Fibroblast of pulmonary artery (primary cell): ENCODE measurements around the gene DMRT3.

ENCODE experiments used
- DNase-seq: peaks from one replicate; pipeline ENCODE4 v3.0.0-alpha.2; 2010; ENCODE audit warnings: low read depth
- H3K4me3 ChIP-seq: replicated peaks from 2 replicates; pipeline ENCODE4 v1.5.1; 2011; ENCODE audit warnings: low read depth, mild to moderate bottlenecking, control low read depth, low read length, moderate library complexity
- TF ChIP-seq, protein P1 (sequence below): IDR thresholded peaks from 2 replicates; pipeline ENCODE4 v1.5.1; 2011; ENCODE audit warnings: mild to moderate bottlenecking, control low read depth, low read length, inconsistent platforms; ENCODE audit errors: missing control alignments

DMRT3 gene

GRCh38 chr9:942805-943580 is 33.5 kb upstream of the DMRT3 start:
- TF ChIP-seq, protein P1, sequence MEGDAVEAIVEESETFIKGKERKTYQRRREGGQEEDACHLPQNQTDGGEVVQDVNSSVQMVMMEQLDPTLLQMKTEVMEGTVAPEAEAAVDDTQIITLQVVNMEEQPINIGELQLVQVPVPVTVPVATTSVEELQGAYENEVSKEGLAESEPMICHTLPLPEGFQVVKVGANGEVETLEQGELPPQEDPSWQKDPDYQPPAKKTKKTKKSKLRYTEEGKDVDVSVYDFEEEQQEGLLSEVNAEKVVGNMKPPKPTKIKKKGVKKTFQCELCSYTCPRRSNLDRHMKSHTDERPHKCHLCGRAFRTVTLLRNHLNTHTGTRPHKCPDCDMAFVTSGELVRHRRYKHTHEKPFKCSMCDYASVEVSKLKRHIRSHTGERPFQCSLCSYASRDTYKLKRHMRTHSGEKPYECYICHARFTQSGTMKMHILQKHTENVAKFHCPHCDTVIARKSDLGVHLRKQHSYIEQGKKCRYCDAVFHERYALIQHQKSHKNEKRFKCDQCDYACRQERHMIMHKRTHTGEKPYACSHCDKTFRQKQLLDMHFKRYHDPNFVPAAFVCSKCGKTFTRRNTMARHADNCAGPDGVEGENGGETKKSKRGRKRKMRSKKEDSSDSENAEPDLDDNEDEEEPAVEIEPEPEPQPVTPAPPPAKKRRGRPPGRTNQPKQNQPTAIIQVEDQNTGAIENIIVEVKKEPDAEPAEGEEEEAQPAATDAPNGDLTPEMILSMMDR = no peak
- DNase-seq = no peak
- H3K4me3 ChIP-seq = no peak overlapping the region

GRCh38 chr9:947985-948384 is 28.5 kb upstream of the DMRT3 start:
- H3K4me3 ChIP-seq = no peak overlapping the region
- no peak for DNase-seq
- TF ChIP-seq, protein P1 = no peak

DNA sequence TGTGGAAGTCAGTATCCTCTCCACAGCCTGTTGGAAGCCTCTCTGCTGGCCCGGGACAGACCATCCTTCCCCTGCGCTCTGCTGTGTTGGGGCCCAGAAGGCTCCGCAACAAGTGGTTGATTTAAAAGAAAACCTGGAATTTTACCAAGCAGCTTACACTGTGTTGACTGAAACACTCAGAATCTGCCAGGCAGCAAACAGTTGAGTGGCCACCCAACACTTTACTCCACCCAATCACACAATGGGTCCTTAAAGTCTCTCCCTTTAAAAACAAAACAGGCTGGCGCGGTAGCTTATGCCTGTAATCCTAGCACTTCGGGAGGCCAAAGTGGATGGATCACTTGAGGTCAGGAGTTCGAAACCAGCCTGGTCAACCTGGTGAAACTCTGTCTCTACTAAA is 28.0 kb upstream of the DMRT3 start:
- DNase-seq = no peak
- TF ChIP-seq, protein P1 = no peak
- H3K4me3 ChIP-seq = no peak overlapping the region

GRCh38 chr9:950139-950538 is 26.3 kb upstream of the DMRT3 start:
- no peak overlapping the region for H3K4me3 ChIP-seq
- TF ChIP-seq, protein P1 = no peak
- DNase-seq = no peak

GRCh38 chr9:952546-952945 is 23.9 kb upstream of the DMRT3 start:
- TF ChIP-seq, protein P1 = no peak

DNA sequence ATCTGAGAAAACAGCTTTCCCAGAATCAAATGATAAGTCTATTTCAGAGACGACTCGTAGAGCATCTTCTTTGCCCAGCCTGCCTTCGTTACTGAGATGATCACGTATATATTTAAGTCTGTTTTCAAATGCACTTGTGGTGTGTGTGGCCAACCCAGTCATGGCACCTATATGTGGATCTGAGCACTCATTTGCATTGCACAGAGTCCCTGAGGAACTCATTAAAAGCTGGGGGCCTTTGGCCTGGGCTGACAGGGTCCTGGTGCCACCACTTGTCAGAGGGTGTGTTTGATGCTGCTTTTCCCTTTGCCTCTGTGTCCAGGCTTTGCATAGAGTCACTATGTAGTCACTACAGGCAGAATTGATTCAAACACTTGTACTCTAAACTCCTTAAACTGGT is 17.4 kb upstream of the DMRT3 start:
- TF ChIP-seq, protein P1 = no peak
- no peak overlapping the region for H3K4me3 ChIP-seq
- no peak for DNase-seq

More at GRCh38 chr9:952546-952945, 23.9 kb upstream of the DMRT3 start:
- no peak overlapping the region for H3K4me3 ChIP-seq
- no peak for DNase-seq

DNA sequence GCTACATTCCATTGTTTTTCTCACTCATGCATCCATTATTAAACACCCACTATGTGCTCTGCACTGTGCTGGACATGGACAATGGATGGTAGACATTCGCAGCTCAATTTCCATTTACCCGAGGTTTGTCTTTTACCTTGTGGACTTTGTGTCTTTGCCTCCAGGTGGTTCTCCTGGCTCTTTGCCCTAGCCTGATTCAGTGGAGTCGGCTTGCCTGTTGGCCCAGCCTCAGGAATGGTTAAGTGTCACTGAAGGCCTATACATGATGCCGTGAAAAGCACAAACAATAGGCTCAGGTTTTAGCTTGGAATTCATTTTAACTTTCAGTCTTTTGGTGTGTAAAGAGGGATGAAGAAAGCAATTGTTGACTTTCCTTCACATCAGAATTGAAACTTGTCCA is 16.5 kb upstream of the DMRT3 start:
- no peak overlapping the region for H3K4me3 ChIP-seq
- TF ChIP-seq, protein P1 = no peak
- no peak for DNase-seq
